T-helper 2 cell (primary cell): ENCODE results near the gene IGFBP2.

Source experiments
- DNase-seq, 5 experiments: peaks; one replicate each; pipeline versions ENCODE4 v3.0.0 to v3.0.0-alpha.2; 2012 to 2022

Gene IGFBP2

GRCh38 chr2:216637472-216637871, 4.3 kb downstream of the IGFBP2 start:
- no peak for DNase-seq

- DNase-seq, result no peak
Measured at GRCh38 chr2:216643986-216644659, 10.9 kb downstream of the IGFBP2 start.

- DNase-seq, result no peak
Measured at GRCh38 chr2:216644842-216645635, 11.8 kb downstream of the IGFBP2 start.

GRCh38 chr2:216645636-216645950, 12.4 kb downstream of the IGFBP2 start:
- no peak for DNase-seq

GRCh38 chr2:216646116-216646515, 12.9 kb downstream of the IGFBP2 start:
- no peak for DNase-seq

GRCh38 chr2:216648105-216648504, 14.9 kb downstream of the IGFBP2 start:
- DNase-seq, result no peak

- DNase-seq, result no peak
Measured at GRCh38 chr2:216649574-216649973, 16.4 kb downstream of the IGFBP2 start.

- DNase-seq, result no peak
Measured at GRCh38 chr2:216650626-216651257, 17.5 kb downstream of the IGFBP2 start.

- DNase-seq, result no peak
Measured at GRCh38 chr2:216651351-216651881, 18.2 kb downstream of the IGFBP2 start.

- DNase-seq, result no peak
Measured at GRCh38 chr2:216652566-216652965, 19.3 kb downstream of the IGFBP2 start.

GRCh38 chr2:216653093-216653799, 20.0 kb downstream of the IGFBP2 start:
- DNase-seq, result no peak

- peak in 1 of 5 experiments; percentile 41 for DNase-seq
Measured at GRCh38 chr2:216653931-216654365, 20.7 kb downstream of the IGFBP2 start.

GRCh38 chr2:216654528-216655052, 21.4 kb downstream of the IGFBP2 start:
- DNase-seq, result no peak

- DNase-seq, result no peak
Measured at GRCh38 chr2:216657086-216657855, 24.1 kb downstream of the IGFBP2 start.

- DNase-seq, result no peak
Measured at GRCh38 chr2:216657980-216658379, 24.8 kb downstream of the IGFBP2 start.

GRCh38 chr2:216658757-216659156, 25.5 kb downstream of the IGFBP2 start:
- DNase-seq, result no peak

GRCh38 chr2:216659276-216659675, 26.1 kb downstream of the IGFBP2 start:
- no peak for DNase-seq

- no peak for DNase-seq
Measured at GRCh38 chr2:216660496-216660895, 27.3 kb downstream of the IGFBP2 start.

- DNase-seq, result no peak
Measured at GRCh38 chr2:216661051-216661450, 27.8 kb downstream of the IGFBP2 start.

- no peak for DNase-seq
Measured at GRCh38 chr2:216661639-216662375, 28.6 kb downstream of the IGFBP2 start.

GRCh38 chr2:216663106-216663505, 29.9 kb downstream of the IGFBP2 start:
- no peak for DNase-seq
